SK-N-SH treated with all-trans-retinoic acid at 6 μM for 48 hours (cell line): ENCODE measurements around the gene TWSG1.

ENCODE experiments used
- ATAC-seq: fragments of 200-7000 bp; cut with Tn5 transposase; 3 replicates; pipeline ENCODE4 v1.9.1; 2020; ENCODE audit warnings: mild to moderate bottlenecking, moderate library complexity
- BACH2 ChIP-seq: fragments of 250-450 bp; sonication (Bioruptor Pico); IDR thresholded peaks from 2 replicates; pipeline ENCODE4 v1.9.0; 2021; ENCODE audit warnings: mild to moderate bottlenecking, borderline replicate concordance
- CSDC2 ChIP-seq: fragments of 250-450 bp; sonication (Bioruptor Pico); IDR thresholded peaks from 2 replicates; pipeline ENCODE4 v1.5.0; 2020; ENCODE audit warnings: mild to moderate bottlenecking, moderate library complexity
- ESRRG ChIP-seq: fragments of 250-450 bp; sonication (Bioruptor Pico); IDR thresholded peaks from 2 replicates; pipeline ENCODE4 v1.6.1; 2021; ENCODE audit warnings: mild to moderate bottlenecking
- GLIS3 ChIP-seq: fragments of 250-450 bp; sonication (Bioruptor Pico); IDR thresholded peaks from 2 replicates; pipeline ENCODE4 v1.5.0; 2020; ENCODE audit warnings: mild to moderate bottlenecking, moderate library complexity
- ISL1 ChIP-seq: fragments of 250-450 bp; sonication (Bioruptor Pico); IDR thresholded peaks from 2 replicates; pipeline ENCODE4 v2.1.2; 2022; ENCODE audit warnings: mild to moderate bottlenecking, moderate library complexity
- OSR1 ChIP-seq: fragments of 250-450 bp; sonication (Bioruptor Pico); IDR thresholded peaks from 2 replicates; pipeline ENCODE4 v1.8.0; 2022; ENCODE audit warnings: moderate library complexity, mild to moderate bottlenecking, inconsistent platforms
- RARB ChIP-seq: fragments of 250-450 bp; sonication (Bioruptor Pico); IDR thresholded peaks from 2 replicates; pipeline ENCODE4 v1.8.0; 2021; ENCODE audit warnings: mild to moderate bottlenecking, moderate library complexity
- SNAI2 ChIP-seq: fragments of 250-450 bp; sonication (Bioruptor Pico); IDR thresholded peaks from 2 replicates; pipeline ENCODE4 v1.5.0; 2020; ENCODE audit warnings: mild to moderate bottlenecking, moderate library complexity
- TCF4 ChIP-seq: fragments of 250-450 bp; sonication (Bioruptor Pico); IDR thresholded peaks from 2 replicates; pipeline ENCODE4 v1.8.0; 2021; ENCODE audit warnings: mild to moderate bottlenecking, moderate library complexity, borderline replicate concordance
- TOX ChIP-seq: fragments of 250-450 bp; sonication (Bioruptor Pico); IDR thresholded peaks from 2 replicates; pipeline ENCODE4 v1.8.0; 2021; ENCODE audit warnings: mild to moderate bottlenecking, moderate library complexity, borderline replicate concordance
- ZC3H10 ChIP-seq: fragments of 250-450 bp; sonication (Bioruptor Pico); IDR thresholded peaks from 2 replicates; pipeline ENCODE4 v1.5.1; 2021; ENCODE audit warnings: mild to moderate bottlenecking, moderate library complexity
- ZFP3 ChIP-seq: fragments of 250-450 bp; sonication (Bioruptor Pico); IDR thresholded peaks from 2 replicates; pipeline ENCODE4 v1.5.0; 2020; ENCODE audit warnings: mild to moderate bottlenecking, moderate library complexity
- ZFP30 ChIP-seq: fragments of 450-650 bp; formaldehyde crosslinking; IDR thresholded peaks from 2 replicates; pipeline ENCODE4 v1.5.0; 2022; ENCODE audit warnings: mild to moderate bottlenecking, moderate library complexity
- ZNF565 ChIP-seq: fragments of 450-650 bp; formaldehyde crosslinking; conservative IDR thresholded peaks from 2 replicates; pipeline ENCODE4 v1.5.0; 2020; ENCODE audit warnings: low read depth, mild to moderate bottlenecking, moderate library complexity
- ZNF70 ChIP-seq: fragments of 450-650 bp; formaldehyde crosslinking; IDR thresholded peaks from 2 replicates; pipeline ENCODE4 v1.5.0; 2020; ENCODE audit warnings: mild to moderate bottlenecking, moderate library complexity
- ZNF8 ChIP-seq: fragments of 450-650 bp; formaldehyde crosslinking; IDR thresholded peaks from 2 replicates; pipeline ENCODE4 v1.5.0; 2020; ENCODE audit warnings: mild to moderate bottlenecking, moderate library complexity
- TF ChIP-seq, protein P1 (sequence below): fragments of 250-450 bp; sonication (Bioruptor Pico); IDR thresholded peaks from 2 replicates; pipeline ENCODE4 v1.5.0; 2020; ENCODE audit warnings: mild to moderate bottlenecking, moderate library complexity
- TF ChIP-seq, protein P2 (sequence below): fragments of 250-450 bp; sonication (Bioruptor Pico); IDR thresholded peaks from 2 replicates; pipeline ENCODE4 v1.8.0; 2020; ENCODE audit warnings: mild to moderate bottlenecking, moderate library complexity, borderline replicate concordance
- TF ChIP-seq, protein P3 (sequence below): fragments of 250-450 bp; sonication (Bioruptor Pico); IDR thresholded peaks from 2 replicates; pipeline ENCODE4 v1.5.1; 2021; ENCODE audit warnings: mild to moderate bottlenecking, moderate library complexity
- TF ChIP-seq, protein P4 (sequence below): fragments of 250-450 bp; sonication (Bioruptor Pico); IDR thresholded peaks from 2 replicates; pipeline ENCODE4 v1.5.1; 2020; ENCODE audit warnings: low read depth, mild to moderate bottlenecking, moderate library complexity
- TF ChIP-seq, protein P5 (sequence below): fragments of 250-450 bp; sonication (Bioruptor Pico); IDR thresholded peaks from 2 replicates; pipeline ENCODE4 v1.8.0; 2021; ENCODE audit warnings: low read depth, mild to moderate bottlenecking, moderate library complexity, borderline replicate concordance

Gene TWSG1

DNA sequence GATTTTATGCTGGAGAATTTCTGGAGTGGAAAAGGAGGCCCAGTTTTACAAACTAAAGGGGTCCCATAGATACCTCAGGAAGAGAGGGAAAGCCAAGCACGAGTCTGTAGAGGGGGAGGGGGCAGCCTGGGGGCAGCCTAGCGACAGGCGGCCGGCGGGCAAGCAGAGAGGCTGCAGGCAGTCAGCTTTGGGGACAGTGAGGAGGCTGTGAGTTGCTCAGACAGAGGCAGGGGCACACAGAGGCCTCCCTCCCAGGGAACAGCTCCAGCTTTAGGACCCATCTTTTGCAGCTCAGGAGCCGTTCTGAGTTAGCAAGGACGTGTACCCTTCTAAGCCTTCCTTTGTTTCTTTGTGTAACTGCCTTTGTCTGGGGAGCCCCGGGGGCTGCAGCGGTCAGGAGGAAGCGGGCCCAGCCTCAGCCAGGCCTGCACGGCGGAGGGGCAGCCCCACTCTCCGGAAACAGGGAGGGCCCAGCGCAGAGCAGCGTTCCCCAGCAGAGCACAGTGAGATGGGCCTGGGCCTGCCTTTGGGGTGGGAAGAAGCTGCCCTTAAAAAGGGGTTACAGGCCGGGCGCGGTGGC is 99.6 kb downstream of the TWSG1 start:
- no peak for TF ChIP-seq CSDC2 (CRISPR knock-in tag)
- TF ChIP-seq ISL1: no peak
- TF ChIP-seq, protein P1, sequence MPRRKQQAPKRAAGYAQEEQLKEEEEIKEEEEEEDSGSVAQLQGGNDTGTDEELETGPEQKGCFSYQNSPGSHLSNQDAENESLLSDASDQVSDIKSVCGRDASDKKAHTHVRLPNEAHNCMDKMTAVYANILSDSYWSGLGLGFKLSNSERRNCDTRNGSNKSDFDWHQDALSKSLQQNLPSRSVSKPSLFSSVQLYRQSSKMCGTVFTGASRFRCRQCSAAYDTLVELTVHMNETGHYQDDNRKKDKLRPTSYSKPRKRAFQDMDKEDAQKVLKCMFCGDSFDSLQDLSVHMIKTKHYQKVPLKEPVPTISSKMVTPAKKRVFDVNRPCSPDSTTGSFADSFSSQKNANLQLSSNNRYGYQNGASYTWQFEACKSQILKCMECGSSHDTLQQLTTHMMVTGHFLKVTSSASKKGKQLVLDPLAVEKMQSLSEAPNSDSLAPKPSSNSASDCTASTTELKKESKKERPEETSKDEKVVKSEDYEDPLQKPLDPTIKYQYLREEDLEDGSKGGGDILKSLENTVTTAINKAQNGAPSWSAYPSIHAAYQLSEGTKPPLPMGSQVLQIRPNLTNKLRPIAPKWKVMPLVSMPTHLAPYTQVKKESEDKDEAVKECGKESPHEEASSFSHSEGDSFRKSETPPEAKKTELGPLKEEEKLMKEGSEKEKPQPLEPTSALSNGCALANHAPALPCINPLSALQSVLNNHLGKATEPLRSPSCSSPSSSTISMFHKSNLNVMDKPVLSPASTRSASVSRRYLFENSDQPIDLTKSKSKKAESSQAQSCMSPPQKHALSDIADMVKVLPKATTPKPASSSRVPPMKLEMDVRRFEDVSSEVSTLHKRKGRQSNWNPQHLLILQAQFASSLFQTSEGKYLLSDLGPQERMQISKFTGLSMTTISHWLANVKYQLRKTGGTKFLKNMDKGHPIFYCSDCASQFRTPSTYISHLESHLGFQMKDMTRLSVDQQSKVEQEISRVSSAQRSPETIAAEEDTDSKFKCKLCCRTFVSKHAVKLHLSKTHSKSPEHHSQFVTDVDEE (CRISPR knock-in tag): no peak
- no peak for TF ChIP-seq ZFP3 (CRISPR knock-in tag)
- no peak for TF ChIP-seq SNAI2
- TF ChIP-seq, protein P2, sequence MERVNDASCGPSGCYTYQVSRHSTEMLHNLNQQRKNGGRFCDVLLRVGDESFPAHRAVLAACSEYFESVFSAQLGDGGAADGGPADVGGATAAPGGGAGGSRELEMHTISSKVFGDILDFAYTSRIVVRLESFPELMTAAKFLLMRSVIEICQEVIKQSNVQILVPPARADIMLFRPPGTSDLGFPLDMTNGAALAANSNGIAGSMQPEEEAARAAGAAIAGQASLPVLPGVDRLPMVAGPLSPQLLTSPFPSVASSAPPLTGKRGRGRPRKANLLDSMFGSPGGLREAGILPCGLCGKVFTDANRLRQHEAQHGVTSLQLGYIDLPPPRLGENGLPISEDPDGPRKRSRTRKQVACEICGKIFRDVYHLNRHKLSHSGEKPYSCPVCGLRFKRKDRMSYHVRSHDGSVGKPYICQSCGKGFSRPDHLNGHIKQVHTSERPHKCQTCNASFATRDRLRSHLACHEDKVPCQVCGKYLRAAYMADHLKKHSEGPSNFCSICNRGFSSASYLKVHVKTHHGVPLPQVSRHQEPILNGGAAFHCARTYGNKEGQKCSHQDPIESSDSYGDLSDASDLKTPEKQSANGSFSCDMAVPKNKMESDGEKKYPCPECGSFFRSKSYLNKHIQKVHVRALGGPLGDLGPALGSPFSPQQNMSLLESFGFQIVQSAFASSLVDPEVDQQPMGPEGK (CRISPR knock-in tag): no peak
- no peak for TF ChIP-seq ESRRG (CRISPR knock-in tag)
- TF ChIP-seq TCF4 (CRISPR knock-in tag): no peak
- TF ChIP-seq ZNF70 (CRISPR knock-in tag): no peak
- no peak for TF ChIP-seq ZC3H10 (CRISPR knock-in tag)
- TF ChIP-seq, protein P3, sequence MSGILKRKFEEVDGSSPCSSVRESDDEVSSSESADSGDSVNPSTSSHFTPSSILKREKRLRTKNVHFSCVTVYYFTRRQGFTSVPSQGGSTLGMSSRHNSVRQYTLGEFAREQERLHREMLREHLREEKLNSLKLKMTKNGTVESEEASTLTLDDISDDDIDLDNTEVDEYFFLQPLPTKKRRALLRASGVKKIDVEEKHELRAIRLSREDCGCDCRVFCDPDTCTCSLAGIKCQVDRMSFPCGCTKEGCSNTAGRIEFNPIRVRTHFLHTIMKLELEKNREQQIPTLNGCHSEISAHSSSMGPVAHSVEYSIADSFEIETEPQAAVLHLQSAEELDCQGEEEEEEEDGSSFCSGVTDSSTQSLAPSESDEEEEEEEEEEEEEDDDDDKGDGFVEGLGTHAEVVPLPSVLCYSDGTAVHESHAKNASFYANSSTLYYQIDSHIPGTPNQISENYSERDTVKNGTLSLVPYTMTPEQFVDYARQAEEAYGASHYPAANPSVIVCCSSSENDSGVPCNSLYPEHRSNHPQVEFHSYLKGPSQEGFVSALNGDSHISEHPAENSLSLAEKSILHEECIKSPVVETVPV (CRISPR knock-in tag): no peak
- TF ChIP-seq TOX (CRISPR knock-in tag): no peak
- TF ChIP-seq BACH2 (CRISPR knock-in tag): no peak
- TF ChIP-seq ZNF565 (CRISPR knock-in tag): no peak
- no peak for ATAC-seq

DNA sequence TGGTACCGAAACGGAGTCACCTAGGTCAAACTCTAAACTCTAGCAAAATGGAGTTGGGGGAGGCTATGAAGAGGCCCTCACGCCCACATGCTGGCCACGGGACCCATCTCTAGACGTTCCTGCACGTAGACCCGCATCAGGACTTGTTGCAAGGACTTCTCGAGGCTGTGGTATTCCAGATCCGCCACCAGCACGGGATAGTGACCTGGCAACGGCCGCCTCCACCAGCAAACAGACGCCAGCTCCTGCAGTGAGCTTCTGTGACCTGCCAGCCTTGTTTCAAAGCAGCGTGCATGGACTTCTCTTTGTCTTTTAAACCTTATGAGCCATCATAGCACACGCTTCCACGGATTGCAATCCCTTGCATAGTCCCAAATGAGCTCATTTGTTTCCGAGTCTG is 100.5 kb downstream of the TWSG1 start:
- no peak for ATAC-seq
- TF ChIP-seq RARB (CRISPR knock-in tag): no peak
- no peak for TF ChIP-seq ISL1
- no peak for TF ChIP-seq ESRRG (CRISPR knock-in tag)
- no peak for TF ChIP-seq ZNF565 (CRISPR knock-in tag)
- TF ChIP-seq, protein P2 (CRISPR knock-in tag): no peak
- TF ChIP-seq, protein P4, sequence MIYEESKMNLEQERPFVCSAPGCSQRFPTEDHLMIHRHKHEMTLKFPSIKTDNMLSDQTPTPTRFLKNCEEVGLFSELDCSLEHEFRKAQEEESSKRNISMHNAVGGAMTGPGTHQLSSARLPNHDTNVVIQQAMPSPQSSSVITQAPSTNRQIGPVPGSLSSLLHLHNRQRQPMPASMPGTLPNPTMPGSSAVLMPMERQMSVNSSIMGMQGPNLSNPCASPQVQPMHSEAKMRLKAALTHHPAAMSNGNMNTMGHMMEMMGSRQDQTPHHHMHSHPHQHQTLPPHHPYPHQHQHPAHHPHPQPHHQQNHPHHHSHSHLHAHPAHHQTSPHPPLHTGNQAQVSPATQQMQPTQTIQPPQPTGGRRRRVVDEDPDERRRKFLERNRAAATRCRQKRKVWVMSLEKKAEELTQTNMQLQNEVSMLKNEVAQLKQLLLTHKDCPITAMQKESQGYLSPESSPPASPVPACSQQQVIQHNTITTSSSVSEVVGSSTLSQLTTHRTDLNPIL: no peak
- TF ChIP-seq ZFP30 (CRISPR knock-in tag): no peak
- TF ChIP-seq, protein P3 (CRISPR knock-in tag): no peak
- no peak for TF ChIP-seq TOX (CRISPR knock-in tag)
- TF ChIP-seq ZNF8 (CRISPR knock-in tag): no peak
- TF ChIP-seq, protein P5, sequence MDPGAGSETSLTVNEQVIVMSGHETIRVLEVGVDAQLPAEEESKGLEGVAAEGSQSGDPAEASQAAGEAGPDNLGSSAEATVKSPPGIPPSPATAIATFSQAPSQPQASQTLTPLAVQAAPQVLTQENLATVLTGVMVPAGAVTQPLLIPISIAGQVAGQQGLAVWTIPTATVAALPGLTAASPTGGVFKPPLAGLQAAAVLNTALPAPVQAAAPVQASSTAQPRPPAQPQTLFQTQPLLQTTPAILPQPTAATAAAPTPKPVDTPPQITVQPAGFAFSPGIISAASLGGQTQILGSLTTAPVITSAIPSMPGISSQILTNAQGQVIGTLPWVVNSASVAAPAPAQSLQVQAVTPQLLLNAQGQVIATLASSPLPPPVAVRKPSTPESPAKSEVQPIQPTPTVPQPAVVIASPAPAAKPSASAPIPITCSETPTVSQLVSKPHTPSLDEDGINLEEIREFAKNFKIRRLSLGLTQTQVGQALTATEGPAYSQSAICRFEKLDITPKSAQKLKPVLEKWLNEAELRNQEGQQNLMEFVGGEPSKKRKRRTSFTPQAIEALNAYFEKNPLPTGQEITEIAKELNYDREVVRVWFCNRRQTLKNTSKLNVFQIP (CRISPR knock-in tag): no peak
- TF ChIP-seq CSDC2 (CRISPR knock-in tag): no peak
- no peak for TF ChIP-seq ZC3H10 (CRISPR knock-in tag)
- TF ChIP-seq OSR1 (CRISPR knock-in tag): no peak
- TF ChIP-seq GLIS3 (CRISPR knock-in tag): no peak
- TF ChIP-seq ZFP3 (CRISPR knock-in tag): no peak
